Glutamatergic neuron (in vitro differentiated cells): ENCODE data around the gene ZSWIM7. TPM values are rescaled to one million over a fixed set of nuclear protein-coding genes. Genes with fewer than 3 reads are reported as not detected.
A peak's percentile ranks its signal among the peaks of the same experiment; 100 is the strongest.

Source experiments
- DNase-seq: peaks from one replicate; pipeline ENCODE4 v3.0.0; 2022
- H3K27ac Mint-ChIP-seq: one replicate; pipeline ENCODE4 v1.8.0; 2020; ENCODE audit warnings: mild to moderate bottlenecking, mixed read lengths, inconsistent platforms; ENCODE audit not compliant: unreplicated experiment
- H3K27me3 Mint-ChIP-seq: one replicate; pipeline ENCODE4 v1.8.0; 2020; ENCODE audit warnings: mild to moderate bottlenecking, moderate library complexity, mixed read lengths, inconsistent platforms; ENCODE audit not compliant: unreplicated experiment
- H3K36me3 Mint-ChIP-seq: one replicate; pipeline ENCODE4 v1.8.0; 2020; ENCODE audit warnings: mild to moderate bottlenecking, mixed read lengths, inconsistent platforms; ENCODE audit not compliant: unreplicated experiment
- H3K4me1 Mint-ChIP-seq: one replicate; pipeline ENCODE4 v1.8.0; 2020; ENCODE audit warnings: mild to moderate bottlenecking, low read depth, mixed read lengths, inconsistent platforms; ENCODE audit not compliant: unreplicated experiment
- H3K4me3 Mint-ChIP-seq: one replicate; pipeline ENCODE4 v1.8.0; 2020; ENCODE audit warnings: mild to moderate bottlenecking, mixed read lengths, inconsistent platforms; ENCODE audit not compliant: unreplicated experiment
- H3K9me3 Mint-ChIP-seq: one replicate; pipeline ENCODE4 v1.8.0; 2020; ENCODE audit warnings: mild to moderate bottlenecking, moderate library complexity, mixed read lengths, inconsistent platforms; ENCODE audit not compliant: unreplicated experiment
- long read RNA-seq: library from polyadenylated mRNA; unstranded; transcript quantifications from one replicate; pipeline ENCODE4 v2.0.0, GENCODE V29; 2020; ENCODE audit not compliant: unreplicated experiment
- total RNA-seq: library from RNA; stranded (reverse); fragmentation: NEBNext Ultra II Directional; extraction: Animal tissue kit (Norgen Biotek cat#: 25700); gene quantifications from one replicate; pipeline ENCODE4 v1.2.1, GENCODE V29; 2021; ENCODE audit not compliant: unreplicated experiment
- TF ChIP-seq, protein P1 (sequence below): fragments of 200-600 bp; sonication (generic); IDR thresholded peaks from one replicate; pipeline ENCODE4 v1.5.0; 2021; ENCODE audit not compliant: partially characterized antibody, unreplicated experiment

Gene ZSWIM7, protein sequence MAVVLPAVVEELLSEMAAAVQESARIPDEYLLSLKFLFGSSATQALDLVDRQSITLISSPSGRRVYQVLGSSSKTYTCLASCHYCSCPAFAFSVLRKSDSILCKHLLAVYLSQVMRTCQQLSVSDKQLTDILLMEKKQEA
- 29.0 TPM for total RNA-seq
- long read RNA-seq, transcript ZSWIM7-201 (5 exons, 2,008 nt): major isoform, 5 of 27 reads
- long read RNA-seq, partial matches to known transcripts: 4 of 27 reads
- long read RNA-seq, other reads (novel, unspliced or antisense): 11 of 27 reads

DNA sequence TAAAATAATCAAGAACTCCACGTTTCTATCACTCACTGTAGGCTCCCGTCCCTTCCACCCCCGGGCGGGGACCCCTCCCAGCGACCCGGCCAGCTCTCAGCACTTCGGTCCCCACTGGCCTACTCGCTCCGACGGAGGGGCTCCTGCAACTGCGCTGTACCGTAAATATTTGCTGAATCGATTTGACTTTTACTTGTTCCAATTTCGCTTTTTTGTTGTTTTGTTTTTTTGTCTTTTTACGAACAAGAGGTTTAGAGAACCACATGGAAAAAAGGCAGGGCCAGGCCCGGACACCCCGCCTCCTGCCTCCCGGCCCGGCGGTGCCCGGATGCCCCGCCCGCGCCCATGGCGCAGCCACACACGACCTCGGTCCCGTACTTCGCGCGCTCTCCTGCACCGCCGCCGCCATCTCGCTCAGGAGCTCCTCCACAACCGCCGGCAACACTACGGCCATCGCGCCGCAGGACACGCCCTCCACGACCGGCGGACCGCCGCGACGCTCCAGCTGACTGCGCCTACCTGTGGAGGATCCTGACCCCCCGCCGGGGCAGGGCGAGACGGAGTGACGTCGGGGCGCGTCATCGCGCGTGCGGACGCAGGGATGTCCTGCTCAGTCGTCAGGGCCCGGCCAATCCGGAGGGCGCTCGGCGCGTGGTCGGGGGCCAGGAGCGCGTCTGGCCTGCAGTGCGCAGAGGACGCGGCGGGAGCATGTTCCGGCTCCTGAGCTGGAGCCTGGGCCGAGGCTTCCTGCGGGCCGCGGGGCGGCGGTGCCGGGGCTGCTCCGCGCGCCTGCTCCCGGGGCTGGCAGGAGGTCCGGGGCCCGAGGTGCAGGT lies at the start of gene ZSWIM7, which contains the start of gene TTC19:
TSS of gene ZSWIM7 (minus strand) at position 564 of the 833 bp plus-strand sequence. CDS start at position 454, 110 bp downstream.
TSS of gene TTC19 (plus strand) at position 684 of the 833 bp plus-strand sequence. CDS start at position 709, 25 bp downstream.
- H3K36me3 Mint-ChIP-seq: peaks cover 11% of the 10 kb centered on the region
- peak; percentile 98 for DNase-seq
- H3K4me3 Mint-ChIP-seq: peak within 1 kb of the TSS; percentile 97
- peaks cover 6% of the 10 kb centered on the region for H3K27me3 Mint-ChIP-seq
- TF ChIP-seq, protein P1, sequence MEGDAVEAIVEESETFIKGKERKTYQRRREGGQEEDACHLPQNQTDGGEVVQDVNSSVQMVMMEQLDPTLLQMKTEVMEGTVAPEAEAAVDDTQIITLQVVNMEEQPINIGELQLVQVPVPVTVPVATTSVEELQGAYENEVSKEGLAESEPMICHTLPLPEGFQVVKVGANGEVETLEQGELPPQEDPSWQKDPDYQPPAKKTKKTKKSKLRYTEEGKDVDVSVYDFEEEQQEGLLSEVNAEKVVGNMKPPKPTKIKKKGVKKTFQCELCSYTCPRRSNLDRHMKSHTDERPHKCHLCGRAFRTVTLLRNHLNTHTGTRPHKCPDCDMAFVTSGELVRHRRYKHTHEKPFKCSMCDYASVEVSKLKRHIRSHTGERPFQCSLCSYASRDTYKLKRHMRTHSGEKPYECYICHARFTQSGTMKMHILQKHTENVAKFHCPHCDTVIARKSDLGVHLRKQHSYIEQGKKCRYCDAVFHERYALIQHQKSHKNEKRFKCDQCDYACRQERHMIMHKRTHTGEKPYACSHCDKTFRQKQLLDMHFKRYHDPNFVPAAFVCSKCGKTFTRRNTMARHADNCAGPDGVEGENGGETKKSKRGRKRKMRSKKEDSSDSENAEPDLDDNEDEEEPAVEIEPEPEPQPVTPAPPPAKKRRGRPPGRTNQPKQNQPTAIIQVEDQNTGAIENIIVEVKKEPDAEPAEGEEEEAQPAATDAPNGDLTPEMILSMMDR: no peak
- peaks cover 9% of the 10 kb centered on the region for H3K9me3 Mint-ChIP-seq
- peaks cover 11% of the 10 kb centered on the region for H3K4me1 Mint-ChIP-seq
- H3K27ac Mint-ChIP-seq: peak within 1 kb of the TSS; percentile 90

DNA sequence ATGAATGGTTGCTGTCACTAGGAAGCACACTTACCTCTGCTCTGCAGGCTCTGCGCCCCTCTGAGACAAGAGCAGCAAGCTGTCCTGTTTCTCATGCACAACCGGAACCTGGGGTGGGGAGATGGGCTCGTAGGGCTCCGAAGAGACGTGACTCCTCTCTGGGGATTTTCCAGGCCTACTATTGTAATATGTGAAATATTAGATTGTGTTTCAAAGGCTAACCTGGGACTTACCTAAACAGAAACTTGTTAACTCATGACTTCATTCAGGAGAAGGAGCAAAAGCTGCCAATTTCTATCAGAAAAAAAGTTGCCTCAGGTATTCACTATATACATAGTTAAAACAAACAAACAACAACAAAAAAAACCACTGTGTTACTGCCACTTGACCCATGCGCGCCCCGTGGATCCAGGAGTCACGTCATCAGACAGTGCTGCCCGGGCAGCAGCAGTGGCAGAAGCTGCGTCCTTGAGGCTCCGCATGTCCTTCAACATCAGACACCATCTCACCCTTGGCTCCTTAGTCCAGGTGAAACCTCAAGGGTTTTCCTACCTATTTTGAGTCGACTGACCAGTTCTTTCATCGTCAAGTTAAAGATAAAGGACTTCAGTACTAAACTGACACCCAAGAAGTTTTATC lies 49.4 kb upstream of the ZSWIM7 start:
- no peaks in the 10 kb centered on the region for H3K4me1 Mint-ChIP-seq
- no peak for DNase-seq
- H3K4me3 Mint-ChIP-seq: no peak overlapping the region
- peaks cover 8% of the 10 kb centered on the region for H3K9me3 Mint-ChIP-seq
- no peaks in the 10 kb centered on the region for H3K27me3 Mint-ChIP-seq
- H3K36me3 Mint-ChIP-seq: peaks cover 14% of the 10 kb centered on the region
- TF ChIP-seq, protein P1: no peak
- H3K27ac Mint-ChIP-seq: no peak overlapping the region

DNA sequence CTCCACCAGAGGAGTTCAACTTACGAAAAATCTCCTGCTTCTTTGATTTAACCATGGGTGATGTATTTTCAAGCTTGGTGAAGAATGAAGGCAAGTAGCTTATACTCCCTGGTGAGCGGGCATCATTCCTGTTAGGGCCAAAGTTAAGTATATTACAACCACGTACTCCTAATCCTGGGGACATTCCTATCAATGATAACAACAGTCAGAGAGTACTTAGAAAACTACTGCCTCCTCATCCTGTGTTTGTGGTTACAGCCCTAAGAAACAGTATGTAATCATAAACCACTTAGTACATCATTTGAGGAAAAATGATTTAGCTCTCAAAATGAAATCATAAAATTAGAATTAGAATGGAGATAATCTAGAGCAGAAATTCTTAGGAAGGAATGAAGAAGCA lies 47.5 kb upstream of the ZSWIM7 start:
- Mint-ChIP-seq H3K9me3 (peaks cover 4% of the 10 kb centered on the region), H3K4me3 (no peak overlapping the region), H3K4me1 (no peaks in the 10 kb centered on the region), H3K27ac (no peak overlapping the region), H3K36me3 (peaks cover 13% of the 10 kb centered on the region), H3K27me3 (peaks cover 2% of the 10 kb centered on the region)
- no peak for DNase-seq
- TF ChIP-seq, protein P1: no peak

DNA sequence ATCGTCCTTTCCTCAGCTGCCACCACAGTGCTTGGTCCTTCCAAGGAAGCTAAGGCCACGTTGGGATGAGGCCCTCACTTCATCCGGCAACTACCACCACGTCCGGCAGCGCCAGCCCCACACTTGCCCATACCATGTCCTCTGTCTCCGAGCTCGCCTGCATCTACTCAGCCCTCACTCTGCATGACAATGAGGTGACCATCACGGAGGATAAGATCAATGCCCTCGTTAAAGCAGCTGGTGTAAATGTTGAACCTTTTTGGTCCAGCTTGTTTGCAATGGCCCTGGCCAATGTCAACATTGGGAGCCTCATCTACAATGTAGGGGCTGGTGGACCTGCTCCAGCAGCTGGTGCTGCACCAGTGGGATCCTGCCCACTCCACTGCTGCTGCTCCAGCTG lies 45.0 kb upstream of the ZSWIM7 start:
- DNase-seq: no peak
- Mint-ChIP-seq H3K36me3 (peaks cover 13% of the 10 kb centered on the region), H3K4me1 (no peaks in the 10 kb centered on the region), H3K4me3 (no peak overlapping the region), H3K27me3 (peaks cover 2% of the 10 kb centered on the region), H3K9me3 (peaks cover 4% of the 10 kb centered on the region), H3K27ac (no peak overlapping the region)
- TF ChIP-seq, protein P1: no peak
